HAP-1 (cell line): ENCODE data around the gene CD14.
"Not testable (repeated sequence)": the region's sequence is repeated elsewhere in the genome, so short reads cannot be mapped to it uniquely, and the experiment has no call there.

Source experiments
- DNase-seq, 2 experiments: peaks; one replicate each; pipeline ENCODE4 v3.0.0-alpha.2; 2016 to 2020; ENCODE audit warnings: low spot score in 2 of 2
- H3K27me3 ChIP-seq: fragments of 250-450 bp; sonication (Bioruptor Pico); 2 replicates; pipeline ENCODE4 v1.5.1; 2020; ENCODE audit warnings: low read depth, mild to moderate bottlenecking, moderate library complexity
- H3K36me3 ChIP-seq: fragments of 250-450 bp; sonication (Bioruptor Pico); replicated peaks from 2 replicates; pipeline ENCODE4 v1.5.1; 2020; ENCODE audit warnings: mild to moderate bottlenecking
- H3K4me1 ChIP-seq: fragments of 250-450 bp; sonication (Bioruptor Pico); 2 replicates; pipeline ENCODE4 v1.5.1; 2020; ENCODE audit warnings: mild to moderate bottlenecking
- H3K4me3 ChIP-seq: fragments of 250-450 bp; sonication (Bioruptor Pico); 2 replicates; pipeline ENCODE4 v1.5.1; 2020; ENCODE audit warnings: mild to moderate bottlenecking, moderate library complexity
- H3K9me3 ChIP-seq: fragments of 250-450 bp; sonication (Bioruptor Pico); 2 replicates; pipeline ENCODE4 v1.5.1; 2020; ENCODE audit warnings: mild to moderate bottlenecking, moderate library complexity
- in situ Hi-C: fragments of 300-500 bp; cut with MboI; formaldehyde crosslinking; loops from 3 replicates; pipeline ENCODE4 v1.14.3; 2020; ENCODE audit warnings: low sequenced_read_pairs, inconsistent platforms, mixed read lengths

The CD14 gene

DNA sequence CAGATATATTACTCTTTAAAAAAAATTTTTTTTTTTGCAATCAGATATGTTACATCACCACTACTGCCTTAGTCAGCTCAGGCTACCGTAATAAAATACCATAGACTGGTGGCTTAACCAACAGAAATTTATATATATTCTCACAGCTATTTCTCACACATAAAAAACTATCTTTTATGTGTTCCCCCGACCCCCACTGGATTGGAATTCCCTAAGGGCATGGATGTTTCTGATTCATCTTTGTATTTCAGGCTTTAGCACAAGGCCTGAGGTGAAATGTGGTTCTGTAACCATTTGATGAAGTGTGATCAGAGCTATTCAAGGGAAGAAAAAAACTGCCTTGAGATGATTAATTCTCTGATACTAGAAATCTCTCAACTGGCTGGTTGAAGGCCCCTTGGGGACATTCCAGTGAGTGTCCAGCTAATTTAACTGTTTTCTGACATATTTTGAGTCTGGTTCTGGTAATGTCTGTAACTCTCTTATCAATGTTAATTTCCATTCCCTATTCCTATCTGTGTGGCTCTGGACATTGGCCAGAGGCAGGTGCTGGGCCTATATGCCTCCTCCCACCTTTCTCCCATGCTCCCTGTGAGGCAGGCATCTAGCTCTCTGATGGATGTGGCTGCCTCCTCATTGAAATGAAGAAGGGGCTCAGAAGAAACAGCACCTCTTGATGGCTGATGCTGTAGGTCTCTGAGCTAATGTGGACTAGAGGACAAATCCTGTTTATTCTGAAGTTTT, 2.5 kb downstream of the CD14 start:
- in situ Hi-C loops: loop anchor here (5.0 kb wide), 1 partner anchor 68 kb away; the partner anchor contains the start of genes APBB3 and SLC35A4
- DNase-seq: no peak
- Histone ChIP-seq H3K4me3 (no peak overlapping the region), H3K4me1 (no peaks in the 10 kb centered on the region), H3K27me3 (no peaks in the 10 kb centered on the region), H3K9me3 (peaks cover 10% of the 10 kb centered on the region), H3K36me3 (no peaks in the 10 kb centered on the region)

DNA sequence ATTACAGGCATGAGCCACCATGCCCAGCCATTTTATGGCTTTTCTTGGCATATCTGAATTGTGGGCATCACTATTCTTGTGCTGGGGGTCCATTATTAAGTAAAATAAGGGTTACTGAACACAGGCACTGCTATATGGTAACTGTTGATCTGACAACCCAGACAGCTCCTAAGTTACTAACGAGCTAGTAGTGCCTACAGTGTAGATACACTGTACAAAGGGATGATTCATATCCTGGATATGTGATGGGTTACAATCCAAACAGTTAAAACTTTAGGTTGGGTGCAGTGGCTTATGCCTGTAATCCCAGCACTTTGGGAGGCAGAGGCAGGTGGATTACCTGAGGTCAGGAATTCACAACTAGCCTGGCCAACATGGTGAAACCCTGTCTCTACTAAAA, 4.3 kb downstream of the CD14 start:
- no peaks in the 10 kb centered on the region for H3K27me3 ChIP-seq
- H3K36me3 ChIP-seq: no peaks in the 10 kb centered on the region
- no peak for DNase-seq
- in situ Hi-C loops: no loop called here
- no peak overlapping the region for H3K4me3 ChIP-seq
- peaks cover 10% of the 10 kb centered on the region for H3K9me3 ChIP-seq
- no peaks in the 10 kb centered on the region for H3K4me1 ChIP-seq

DNA sequence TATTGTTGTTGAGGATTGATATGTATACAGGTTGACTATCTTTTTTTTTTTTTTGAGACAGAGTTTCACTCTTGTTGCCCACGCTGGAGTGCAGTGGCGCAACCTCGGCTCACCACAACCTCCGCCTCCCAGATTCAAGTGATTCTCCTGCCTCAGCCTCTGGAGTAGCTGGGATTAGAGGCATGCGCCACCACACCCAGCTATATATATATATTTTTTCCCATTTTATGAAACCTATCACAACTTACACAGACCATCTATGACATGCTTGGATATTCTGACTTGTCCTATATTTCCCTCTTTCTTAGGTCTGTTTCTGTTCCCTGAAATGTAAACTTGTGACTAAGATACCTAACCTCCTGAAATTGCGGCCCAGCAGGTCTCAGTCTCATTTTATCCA, 5.0 kb downstream of the CD14 start:
- Histone ChIP-seq H3K36me3 (no peaks in the 10 kb centered on the region), H3K27me3 (no peaks in the 10 kb centered on the region), H3K4me1 (no peaks in the 10 kb centered on the region), H3K4me3 (no peak overlapping the region), H3K9me3 (peaks cover 10% of the 10 kb centered on the region)
- in situ Hi-C loops: no loop called here
- no peak for DNase-seq

DNA sequence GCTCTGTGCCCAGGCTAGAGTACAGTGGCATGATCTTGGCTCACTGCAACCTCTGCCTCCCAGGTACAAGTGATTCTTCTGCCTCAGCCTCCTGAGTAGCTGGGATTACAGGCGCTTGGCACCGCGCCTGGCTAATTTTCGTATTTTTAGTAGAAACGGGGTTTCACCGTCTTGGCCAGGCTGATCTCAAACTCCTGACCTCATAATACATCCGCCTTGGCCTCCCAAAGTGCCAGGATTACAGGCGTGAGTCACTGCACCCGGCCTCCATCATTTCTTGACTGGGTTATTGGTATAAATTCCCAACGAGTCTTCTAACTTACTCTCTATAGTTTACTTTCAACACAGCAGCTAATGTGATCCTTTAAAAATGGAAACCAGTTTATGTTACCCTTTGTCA, 8.1 kb downstream of the CD14 start:
- H3K4me1 ChIP-seq, DNase-seq, H3K36me3 ChIP-seq, H3K27me3 ChIP-seq, in situ Hi-C loops, H3K4me3 ChIP-seq: not testable (repeated sequence)
- H3K9me3 ChIP-seq: peaks cover 10% of the 10 kb centered on the region

DNA sequence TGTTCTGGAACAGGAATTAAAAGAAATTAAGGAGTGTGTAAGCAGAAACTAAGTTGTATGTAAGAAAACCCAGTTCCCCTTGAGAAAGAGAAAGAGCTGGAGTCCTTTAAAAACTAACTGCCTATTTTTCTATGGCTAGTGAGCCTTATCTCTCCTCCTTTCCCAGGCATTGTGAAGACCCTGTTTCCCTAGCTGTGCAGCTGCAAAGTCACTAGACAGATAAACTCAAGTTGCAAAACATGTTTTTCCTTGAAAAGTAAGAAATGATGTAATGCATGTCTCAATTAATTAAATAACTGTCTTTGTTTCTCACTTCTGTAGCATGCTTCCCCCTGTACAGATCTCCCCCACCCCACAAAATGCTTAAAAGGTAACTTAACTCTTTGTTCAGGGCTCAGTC, 9.9 kb downstream of the CD14 start:
- H3K9me3 ChIP-seq, H3K4me1 ChIP-seq, in situ Hi-C loops: not testable (repeated sequence)

DNA sequence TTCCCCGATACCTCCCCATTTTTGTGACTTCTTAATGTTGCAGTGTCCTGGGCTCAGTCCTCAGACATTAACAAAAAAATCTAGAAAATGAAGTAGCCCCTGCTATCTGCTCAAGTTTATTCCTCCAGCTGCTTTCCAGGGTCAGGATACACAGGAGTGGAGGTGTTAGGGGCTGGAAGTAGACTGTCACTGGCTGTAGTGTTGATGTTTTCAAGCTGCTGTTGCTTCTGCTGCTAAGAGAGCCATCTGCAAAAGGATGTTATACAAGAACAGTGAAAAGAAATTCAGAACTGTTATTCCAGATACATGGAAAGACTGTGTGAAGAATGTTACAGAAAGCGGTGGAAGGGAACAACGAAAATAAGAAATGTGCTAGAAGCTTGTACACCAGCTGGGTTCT, 10.7 kb downstream of the CD14 start:
- Histone ChIP-seq H3K36me3 (no peaks in the 10 kb centered on the region), H3K4me3 (no peak overlapping the region), H3K27me3 (no peaks in the 10 kb centered on the region), H3K4me1 (no peaks in the 10 kb centered on the region), H3K9me3 (peaks cover 2% of the 10 kb centered on the region; the same call in 1 of the 2 replicates)
- in situ Hi-C loops: no loop called here
- DNase-seq: no peak

More for the DNA sequence above, 9.9 kb downstream of the CD14 start:
- H3K4me3 ChIP-seq, H3K36me3 ChIP-seq, H3K27me3 ChIP-seq, DNase-seq: not testable (repeated sequence)

DNA sequence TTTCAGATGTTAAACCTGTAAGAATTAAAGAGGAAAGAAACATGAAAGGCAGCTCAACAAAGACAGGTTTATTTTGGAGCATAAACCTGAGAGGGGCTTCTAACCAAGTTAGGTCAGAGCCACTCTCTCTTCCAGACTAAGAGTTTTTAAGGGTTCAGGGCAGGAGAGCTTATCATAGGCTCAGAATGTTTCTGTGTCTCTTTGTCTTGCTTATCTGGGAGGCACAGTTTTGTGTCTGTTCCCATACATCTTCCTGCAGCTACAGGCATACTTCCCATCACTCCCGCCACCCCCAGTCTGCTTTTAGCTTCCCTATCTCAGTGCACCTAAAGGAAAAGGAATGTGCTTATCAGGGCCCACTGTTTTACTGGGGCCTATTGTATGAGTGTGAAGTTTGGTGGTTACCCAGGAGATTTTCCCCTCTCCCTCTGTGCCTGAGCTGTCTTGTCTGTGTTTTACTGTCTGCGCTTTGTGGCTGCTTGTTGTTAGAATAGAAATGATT, 21.9 kb downstream of the CD14 start:
- Histone ChIP-seq H3K27me3 (0 out of 2 replicates have a peak, but pooled peaks cover 6% of the 10 kb centered on the region), H3K4me3 (no peak overlapping the region), H3K9me3 (no peaks in the 10 kb centered on the region), H3K36me3 (no peaks in the 10 kb centered on the region), H3K4me1 (no peaks in the 10 kb centered on the region)
- in situ Hi-C loops: no loop called here
- DNase-seq: no peak

DNA sequence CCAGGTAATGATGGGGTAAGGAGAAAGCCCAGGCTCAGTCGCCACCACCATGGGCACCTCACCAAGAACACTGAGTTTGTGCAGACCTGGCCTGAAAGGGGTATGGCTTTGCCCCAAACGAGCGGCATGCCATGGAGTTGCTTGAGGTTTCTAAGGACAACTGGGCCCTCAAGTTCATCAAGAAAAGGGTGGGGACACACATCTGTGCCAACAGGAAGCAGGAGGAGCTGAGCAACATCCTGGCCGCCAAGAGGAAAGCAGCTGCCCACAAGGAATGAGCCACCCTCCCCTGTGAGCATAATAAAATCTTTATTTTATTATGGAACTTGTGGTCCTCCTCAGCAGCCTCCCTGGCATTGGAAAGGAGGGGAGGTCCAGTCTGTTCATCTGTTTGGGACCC, 23.8 kb downstream of the CD14 start:
- no peak for DNase-seq
- H3K9me3 ChIP-seq: no peaks in the 10 kb centered on the region
- no peak overlapping the region for H3K4me3 ChIP-seq
- no peaks in the 10 kb centered on the region for H3K36me3 ChIP-seq
- H3K27me3 ChIP-seq: 0 out of 2 replicates have a peak, but pooled peaks cover 6% of the 10 kb centered on the region
- H3K4me1 ChIP-seq: no peaks in the 10 kb centered on the region
- in situ Hi-C loops: no loop called here

DNA sequence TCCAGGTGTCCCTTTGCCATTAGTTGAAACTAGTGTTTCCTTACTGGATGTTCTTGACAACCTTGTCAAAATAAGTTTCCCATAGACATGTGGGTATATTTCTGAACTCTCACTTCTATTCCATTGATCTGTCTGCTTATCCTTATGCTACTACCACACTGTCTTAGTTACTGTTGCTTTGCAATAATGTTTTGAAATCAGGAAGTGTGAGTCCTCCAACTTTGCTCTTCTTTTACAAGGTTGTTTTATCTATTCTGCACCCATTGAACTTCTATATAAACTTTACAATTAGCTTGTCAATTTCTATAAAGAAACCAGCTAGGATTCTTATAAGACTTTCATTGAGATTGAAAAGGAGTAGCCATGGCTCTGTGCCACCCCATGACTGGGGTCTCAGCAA, 24.3 kb downstream of the CD14 start:
- Histone ChIP-seq H3K9me3 (no peaks in the 10 kb centered on the region), H3K4me3 (no peak overlapping the region), H3K36me3 (no peaks in the 10 kb centered on the region), H3K27me3 (0 out of 2 replicates have a peak, but pooled peaks cover 6% of the 10 kb centered on the region), H3K4me1 (no peaks in the 10 kb centered on the region)
- no peak for DNase-seq
- in situ Hi-C loops: no loop called here

DNA sequence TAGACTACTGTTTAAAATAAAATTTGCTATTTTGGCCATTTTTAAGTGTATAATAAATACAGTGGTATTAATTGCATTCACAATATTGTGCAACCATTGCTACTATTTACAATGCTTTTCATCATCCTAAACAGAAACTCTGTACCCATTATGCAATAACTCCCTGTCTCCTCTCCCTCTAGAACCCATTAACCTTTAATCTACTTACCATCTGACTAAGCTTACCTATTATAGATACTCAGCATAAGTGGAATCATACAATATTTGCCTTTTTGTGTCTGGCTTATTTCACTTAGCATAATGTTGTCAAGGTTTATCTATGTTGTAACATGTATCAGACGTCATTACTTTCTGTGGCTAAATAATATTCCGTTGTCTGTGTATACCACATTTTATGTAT, 25.9 kb downstream of the CD14 start:
- no peaks in the 10 kb centered on the region for H3K9me3 ChIP-seq
- 0 out of 2 replicates have a peak, but pooled peaks cover 6% of the 10 kb centered on the region for H3K27me3 ChIP-seq
- H3K4me1 ChIP-seq: no peaks in the 10 kb centered on the region
- no peak for DNase-seq
- H3K4me3 ChIP-seq: no peak overlapping the region
- in situ Hi-C loops: no loop called here
- H3K36me3 ChIP-seq: no peaks in the 10 kb centered on the region

DNA sequence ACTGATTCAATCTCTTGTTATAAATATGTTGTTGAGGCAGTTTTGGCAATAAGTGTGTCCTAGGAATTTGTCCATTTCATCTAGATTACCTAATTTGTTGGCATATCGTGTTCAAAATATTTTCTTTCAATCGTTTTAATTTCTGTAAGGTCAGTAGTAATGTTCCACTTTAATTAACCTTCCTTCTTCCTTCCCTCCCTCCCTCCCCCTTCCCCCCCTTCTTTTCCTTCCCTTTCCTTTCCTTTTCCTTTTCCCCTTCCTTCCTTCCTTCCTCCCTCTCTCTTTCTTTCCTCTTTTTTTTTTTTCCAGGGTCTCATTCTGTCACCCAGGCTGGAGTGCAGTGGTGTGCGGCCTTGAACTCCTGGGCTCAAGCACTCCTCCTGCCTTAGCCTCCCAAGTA, 27.1 kb downstream of the CD14 start:
- DNase-seq: no peak
- no peak overlapping the region for H3K4me3 ChIP-seq
- H3K4me1 ChIP-seq: no peaks in the 10 kb centered on the region
- H3K9me3 ChIP-seq: no peaks in the 10 kb centered on the region
- in situ Hi-C loops: no loop called here
- no peaks in the 10 kb centered on the region for H3K36me3 ChIP-seq
- 0 out of 2 replicates have a peak, but pooled peaks cover 4% of the 10 kb centered on the region for H3K27me3 ChIP-seq

DNA sequence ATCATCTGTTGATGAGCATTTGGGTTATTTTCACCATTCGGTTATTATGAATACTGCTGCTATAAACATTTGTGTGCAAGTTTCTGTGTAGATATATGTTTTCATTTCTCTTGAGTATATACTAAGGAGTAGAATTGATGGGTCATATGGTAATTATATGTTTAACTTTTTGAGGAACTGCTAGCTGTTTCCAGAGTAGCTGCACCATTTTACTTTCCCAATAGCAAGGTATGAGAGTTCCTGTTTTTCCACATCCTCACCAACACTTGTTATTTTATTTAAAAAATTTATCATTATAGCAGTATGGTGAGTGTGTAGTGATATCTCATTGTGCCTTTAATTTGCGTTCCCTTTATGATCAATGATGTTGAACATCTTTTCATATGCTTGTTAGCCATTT, 29.2 kb downstream of the CD14 start:
- Histone ChIP-seq H3K36me3 (no peaks in the 10 kb centered on the region), H3K4me1 (no peaks in the 10 kb centered on the region), H3K27me3 (no peaks in the 10 kb centered on the region), H3K4me3 (no peak overlapping the region), H3K9me3 (no peaks in the 10 kb centered on the region)
- in situ Hi-C loops: no loop called here
- no peak for DNase-seq

DNA sequence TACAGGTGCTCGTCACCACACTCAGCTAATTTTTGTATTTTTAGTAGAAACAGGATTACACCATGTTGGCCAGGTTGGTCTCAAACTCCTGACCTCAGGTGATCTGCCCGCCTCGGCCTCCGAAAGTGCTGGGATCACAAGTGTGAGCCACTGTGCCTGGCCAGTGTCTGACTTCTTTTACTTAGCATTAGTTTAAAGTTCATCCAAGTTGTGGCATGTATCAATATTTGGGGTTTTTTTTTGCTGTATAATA, 29.6 kb downstream of the CD14 start:
- H3K27me3 ChIP-seq, H3K4me3 ChIP-seq, DNase-seq, H3K9me3 ChIP-seq, in situ Hi-C loops, H3K4me1 ChIP-seq, H3K36me3 ChIP-seq: not testable (repeated sequence)

DNA sequence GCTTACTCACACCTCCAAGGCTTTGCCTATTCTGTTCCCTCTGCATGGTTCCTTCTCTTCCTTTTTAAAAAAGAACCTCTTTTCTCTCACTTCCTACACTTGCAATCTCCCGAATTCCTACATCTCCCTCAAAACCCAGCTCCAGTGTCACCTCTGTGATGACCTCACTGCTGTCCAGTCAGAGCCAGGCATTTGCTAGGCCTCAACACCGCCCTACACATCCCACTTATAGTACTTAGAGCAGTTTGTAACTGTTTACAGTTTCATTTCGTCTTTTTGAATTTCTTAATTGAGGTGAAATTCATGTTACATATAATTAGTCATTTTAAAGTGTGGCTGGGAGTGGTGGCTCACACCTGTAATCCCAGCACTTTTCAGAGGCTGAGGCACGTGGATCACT, 30.8 kb downstream of the CD14 start:
- no peak for DNase-seq
- Histone ChIP-seq H3K36me3 (no peaks in the 10 kb centered on the region), H3K27me3 (no peaks in the 10 kb centered on the region; the same call in 1 of the 2 replicates), H3K4me1 (no peaks in the 10 kb centered on the region), H3K9me3 (no peaks in the 10 kb centered on the region), H3K4me3 (no peak overlapping the region)
- in situ Hi-C loops: no loop called here

DNA sequence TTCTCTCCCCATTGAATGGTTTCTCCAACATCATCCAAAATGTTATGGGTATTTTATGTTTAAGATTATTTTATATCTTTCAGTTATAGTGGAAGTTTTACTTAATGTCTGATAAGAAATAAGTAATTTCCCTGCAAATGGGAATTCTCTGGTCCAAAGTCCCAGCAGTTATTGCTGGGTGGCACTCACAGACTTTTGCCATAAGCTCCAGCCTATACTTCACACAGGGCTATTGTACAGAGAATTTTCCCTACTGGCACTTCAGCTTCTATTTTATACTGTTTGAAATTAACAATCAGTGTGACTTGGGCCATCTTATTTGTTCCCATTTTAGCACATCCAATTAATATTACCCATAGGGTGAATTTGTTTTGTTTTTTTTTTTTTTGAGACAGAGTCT, 32.9 kb downstream of the CD14 start:
- H3K9me3 ChIP-seq: no peaks in the 10 kb centered on the region
- H3K4me1 ChIP-seq: no peaks in the 10 kb centered on the region
- H3K27me3 ChIP-seq: no peaks in the 10 kb centered on the region; the same call in 1 of the 2 replicates
- H3K4me3 ChIP-seq: no peak overlapping the region
- no peak for DNase-seq
- in situ Hi-C loops: no loop called here
- no peaks in the 10 kb centered on the region for H3K36me3 ChIP-seq
